ENCODE results near the gene HECTD4.

HECTD4 gene

GRCh38 chr12:112275836-112276235 is 106.4 kb downstream of the HECTD4 start:
- H3K4me3 ChIP-seq (replicated peaks in 1 of 2; ENCODE audit: low read depth in 2 of 2, low read length in 2 of 2): no peak overlapping the region
- no peak for DNase-seq (ENCODE audit: low read depth in 2 of 2)
- no peak for TF ChIP-seq CTCF (IDR thresholded peaks at IDR 0.05; ENCODE audit: low read depth, low read length)

GRCh38 chr12:112275207-112275606 is 107.0 kb downstream of the HECTD4 start:
- no peak for DNase-seq (ENCODE audit: low read depth in 2 of 2)
- H3K4me3 ChIP-seq (replicated peaks in 1 of 2; ENCODE audit: low read depth in 2 of 2, low read length in 2 of 2): no peak overlapping the region
- no peak for TF ChIP-seq CTCF (IDR thresholded peaks at IDR 0.05; ENCODE audit: low read depth, low read length)

- DNase-seq (ENCODE audit: low read depth in 2 of 2): no peak
- no peak for TF ChIP-seq CTCF (IDR thresholded peaks at IDR 0.05; ENCODE audit: low read depth, low read length)
- H3K4me3 ChIP-seq (replicated peaks in 1 of 2; ENCODE audit: low read depth in 2 of 2, low read length in 2 of 2): no peak overlapping the region
Measured at GRCh38 chr12:112270673-112271072, 111.6 kb downstream of the HECTD4 start.

- TF ChIP-seq CTCF (IDR thresholded peaks at IDR 0.05; ENCODE audit: low read depth, low read length): no peak
- H3K4me3 ChIP-seq (replicated peaks in 1 of 2; ENCODE audit: low read depth in 2 of 2, low read length in 2 of 2): no peak overlapping the region
- DNase-seq (ENCODE audit: low read depth in 2 of 2): no peak
Measured at GRCh38 chr12:112266473-112266872, 115.8 kb downstream of the HECTD4 start.

GRCh38 chr12:112261559-112261958 is 120.7 kb downstream of the HECTD4 start:
- TF ChIP-seq CTCF (IDR thresholded peaks at IDR 0.05; ENCODE audit: low read depth, low read length): peak; percentile 38
- no peak overlapping the region for H3K4me3 ChIP-seq (replicated peaks in 1 of 2; ENCODE audit: low read depth in 2 of 2, low read length in 2 of 2)
- no peak for DNase-seq (ENCODE audit: low read depth in 2 of 2)

- no peak for TF ChIP-seq CTCF (IDR thresholded peaks at IDR 0.05; ENCODE audit: low read depth, low read length)
- DNase-seq (ENCODE audit: low read depth in 2 of 2): no peak
- no peak overlapping the region for H3K4me3 ChIP-seq (replicated peaks in 1 of 2; ENCODE audit: low read depth in 2 of 2, low read length in 2 of 2)
Measured at GRCh38 chr12:112258926-112259325, 123.3 kb downstream of the HECTD4 start.

- no peak for DNase-seq (ENCODE audit: low read depth in 2 of 2)
- TF ChIP-seq CTCF (IDR thresholded peaks at IDR 0.05; ENCODE audit: low read depth, low read length): no peak
Measured at GRCh38 chr12:112256780-112257179, 125.5 kb downstream of the HECTD4 start.

More at GRCh38 chr12:112256780-112257179, 125.5 kb downstream of the HECTD4 start:
- no peak overlapping the region for H3K4me3 ChIP-seq (replicated peaks in 1 of 2; ENCODE audit: low read depth in 2 of 2, low read length in 2 of 2)
